Upper lobe of left lung (tissue), 4 donors: ENCODE data around the gene GUK1.

Source experiments
- EP300 ChIP-seq, 4 donors: sonication (generic); formaldehyde crosslinking; IDR thresholded peaks; one replicate each; pipeline ENCODE4 v1.5.1; 2017; ENCODE audit warnings: antibody characterized with exemption in 4 of 4, control low read depth in 2 of 4
- POLR2A ChIP-seq, 4 donors: fragments of 450-650 bp; IDR thresholded peaks; one replicate each; pipeline ENCODE4 v1.5.1; 2016 to 2017; ENCODE audit warnings: antibody characterized with exemption in 4 of 4, mild to moderate bottlenecking in 2 of 4
- TF ChIP-seq, protein P1 (sequence below), 6 experiments: fragments of 450-650 bp in 4 of 6; fragments of 200-600 bp in 2 of 6; sonication (generic) in 2 of 6; IDR thresholded peaks; one replicate each; pipeline ENCODE4 v1.5.1; 2016 to 2019; ENCODE audit warnings: antibody characterized with exemption in 6 of 6

DNA sequence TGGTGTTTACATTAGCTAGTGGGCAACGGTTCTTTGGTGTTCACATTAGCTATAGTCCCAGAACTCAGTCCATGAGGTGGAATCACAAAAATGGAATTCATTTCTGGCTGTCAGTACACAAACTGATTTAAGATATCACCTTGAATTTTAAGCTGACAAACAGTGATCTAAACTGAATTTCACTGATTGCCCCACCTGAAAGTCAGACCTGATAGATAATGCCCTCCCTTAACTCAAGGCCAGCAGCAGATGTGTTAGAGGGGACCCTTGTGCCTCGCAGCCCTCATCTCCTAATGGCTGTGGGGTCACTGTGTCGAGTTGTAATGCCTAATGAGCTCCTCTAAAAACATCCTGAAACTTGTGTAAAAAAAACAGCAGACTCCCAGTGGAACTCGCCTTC lies 49.0 kb upstream of the GUK1 start:
- TF ChIP-seq POLR2A (IDR thresholded peaks at IDR 0.05) (no peak), EP300 (IDR thresholded peaks at IDR 0.05) (no peak)
- TF ChIP-seq, protein P1, sequence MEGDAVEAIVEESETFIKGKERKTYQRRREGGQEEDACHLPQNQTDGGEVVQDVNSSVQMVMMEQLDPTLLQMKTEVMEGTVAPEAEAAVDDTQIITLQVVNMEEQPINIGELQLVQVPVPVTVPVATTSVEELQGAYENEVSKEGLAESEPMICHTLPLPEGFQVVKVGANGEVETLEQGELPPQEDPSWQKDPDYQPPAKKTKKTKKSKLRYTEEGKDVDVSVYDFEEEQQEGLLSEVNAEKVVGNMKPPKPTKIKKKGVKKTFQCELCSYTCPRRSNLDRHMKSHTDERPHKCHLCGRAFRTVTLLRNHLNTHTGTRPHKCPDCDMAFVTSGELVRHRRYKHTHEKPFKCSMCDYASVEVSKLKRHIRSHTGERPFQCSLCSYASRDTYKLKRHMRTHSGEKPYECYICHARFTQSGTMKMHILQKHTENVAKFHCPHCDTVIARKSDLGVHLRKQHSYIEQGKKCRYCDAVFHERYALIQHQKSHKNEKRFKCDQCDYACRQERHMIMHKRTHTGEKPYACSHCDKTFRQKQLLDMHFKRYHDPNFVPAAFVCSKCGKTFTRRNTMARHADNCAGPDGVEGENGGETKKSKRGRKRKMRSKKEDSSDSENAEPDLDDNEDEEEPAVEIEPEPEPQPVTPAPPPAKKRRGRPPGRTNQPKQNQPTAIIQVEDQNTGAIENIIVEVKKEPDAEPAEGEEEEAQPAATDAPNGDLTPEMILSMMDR (IDR thresholded peaks at IDR 0.05), result no peak
